ENCODE data around the gene ZNF500. TPM values are rescaled to one million over a fixed set of nuclear protein-coding genes. Genes with fewer than 3 reads are reported as not detected.
A peak's percentile ranks its signal among the peaks of the same experiment; 100 is the strongest.

ZNF500 gene
- total RNA-seq, 1 donor from 2014 or later = 21.5 TPM

DNA sequence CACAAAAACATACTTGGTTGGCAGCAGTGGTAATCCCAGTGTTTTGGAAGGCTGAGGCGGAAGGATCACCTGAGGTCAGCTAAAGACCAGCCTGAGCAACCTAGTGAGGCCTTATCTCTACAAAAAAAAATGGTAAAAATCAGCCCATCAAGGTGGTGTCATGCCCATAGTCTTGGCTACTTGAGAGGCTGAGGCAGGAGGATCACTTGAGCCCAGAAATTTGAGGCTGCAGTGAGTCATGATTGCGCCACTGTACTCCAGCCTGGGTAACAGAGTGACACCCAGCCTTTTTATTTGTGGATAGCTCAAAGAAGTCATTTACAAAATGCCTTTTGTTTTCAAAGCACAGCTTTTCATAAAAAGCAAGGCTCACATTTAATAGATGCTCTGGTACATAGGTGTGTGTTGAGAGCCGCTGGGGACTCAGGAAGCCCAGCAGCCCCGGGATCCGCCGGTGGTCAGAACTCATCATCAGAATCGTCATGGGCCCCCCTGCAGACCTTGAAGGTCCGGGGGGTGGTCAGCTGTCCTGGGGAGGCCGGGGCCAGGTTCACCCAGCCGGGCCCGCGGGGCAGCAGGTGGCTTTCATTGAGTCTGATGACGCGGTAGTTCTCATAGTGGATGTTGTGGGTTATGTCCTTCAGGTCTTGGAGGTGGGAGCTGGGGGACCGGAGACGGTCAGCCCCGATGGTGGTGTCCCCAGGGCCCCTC is 10.5 kb upstream of the ZNF500 start:
- ATAC-seq (no peak), DNase-seq (ENCODE audit: low spot score) (no peak)
- intact Hi-C loops (cut with DNase I) = no loop called here

GRCh38 chr16:4776141-4776705 is 9.3 kb upstream of the ZNF500 start:
- DNase-seq (ENCODE audit: low spot score) (no peak), ATAC-seq (no peak)
- intact Hi-C loops (cut with DNase I) = no loop called here

DNA sequence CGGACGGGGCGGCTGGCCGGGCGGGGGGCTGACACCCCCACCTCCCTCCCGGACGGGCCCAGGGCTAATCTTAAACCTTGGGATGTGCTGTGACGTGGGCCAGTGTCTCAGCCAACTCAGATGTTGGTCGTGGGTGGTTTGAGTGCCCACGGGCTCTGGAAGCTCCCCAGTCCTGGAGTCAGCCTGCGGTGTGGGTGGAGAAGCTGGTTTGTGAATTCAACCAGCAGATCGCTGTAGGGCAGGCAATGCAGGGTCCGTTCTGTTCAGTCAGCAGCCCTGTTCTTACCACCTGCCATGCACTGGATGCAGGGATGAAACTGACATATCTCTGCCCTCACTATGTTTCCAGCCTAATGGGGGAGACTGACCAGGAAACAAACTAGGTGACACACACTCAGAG is 8.0 kb upstream of the ZNF500 start:
- DNase-seq (ENCODE audit: low spot score) = no peak
- no peak for ATAC-seq
- intact Hi-C loops (cut with DNase I) = no loop called here

DNA sequence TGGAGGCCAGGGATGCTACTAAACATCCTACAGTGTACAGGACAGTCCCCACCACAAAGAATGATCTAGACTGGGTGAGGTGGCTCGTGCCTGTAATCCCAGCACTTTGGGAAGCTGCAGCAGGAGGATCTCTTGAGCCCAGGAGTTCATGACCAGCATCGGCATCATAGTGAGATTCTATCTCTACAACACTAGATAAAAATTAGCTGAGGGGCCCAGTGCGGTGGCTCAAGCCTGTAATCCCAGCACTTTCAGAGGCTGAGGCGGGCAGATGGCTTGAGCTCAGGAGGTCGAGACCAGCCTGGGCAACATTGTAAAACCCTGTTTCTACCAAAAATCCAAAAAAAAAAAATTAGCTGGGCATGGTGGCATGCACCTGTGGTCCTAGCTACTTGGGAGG is 5.4 kb upstream of the ZNF500 start:
- intact Hi-C loops (cut with DNase I) = loop anchor here (5.0 kb wide), 1 partner anchor 185 kb away; the partner anchor contains the start of gene SEC14L5
- ATAC-seq (no peak), DNase-seq (ENCODE audit: low spot score) (no peak)

DNA sequence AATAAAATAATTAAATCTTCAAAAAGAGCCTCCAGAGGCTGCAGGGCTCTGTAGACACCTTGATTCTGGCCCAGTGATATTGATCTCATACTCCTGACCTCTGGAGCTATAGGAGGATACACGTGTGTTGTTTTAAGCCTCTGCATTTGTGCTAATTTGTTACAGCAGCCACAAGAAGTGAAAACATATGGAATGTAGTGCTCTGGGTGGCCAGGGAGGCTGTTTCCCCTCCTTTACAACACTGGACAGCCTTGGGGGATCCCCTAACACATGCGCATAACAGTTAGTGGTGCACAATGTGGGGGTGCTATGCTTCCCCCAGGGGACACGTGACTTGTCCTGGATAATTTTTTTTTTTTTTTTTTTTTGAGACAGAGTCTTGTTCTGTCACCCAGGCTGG is 4.7 kb upstream of the ZNF500 start:
- DNase-seq (ENCODE audit: low spot score) (no peak), ATAC-seq (no peak)
- intact Hi-C loops (cut with DNase I) = loop anchor here (5.0 kb wide), 1 partner anchor 186 kb away; the partner anchor contains the start of gene SEC14L5

GRCh38 chr16:4769306-4769638 is 2.3 kb upstream of the ZNF500 start:
- ATAC-seq = no peak
- intact Hi-C loops (cut with DNase I) = no loop called here
- DNase-seq (ENCODE audit: low spot score) = no peak

- intact Hi-C loops (cut with DNase I) = no loop called here
Measured at GRCh38 chr16:4768549-4769305, 1.8 kb upstream of the ZNF500 start.

GRCh38 chr16:4767872-4768548 is 1.0 kb upstream of the ZNF500 start:
- DNase-seq (ENCODE audit: low spot score) (no peak), ATAC-seq (peak; percentile 9)
- intact Hi-C loops (cut with DNase I) = no loop called here

More at GRCh38 chr16:4768549-4769305, 1.8 kb upstream of the ZNF500 start:
- ATAC-seq (peak; percentile 96), DNase-seq (ENCODE audit: low spot score) (peak; percentile 98)

DNA sequence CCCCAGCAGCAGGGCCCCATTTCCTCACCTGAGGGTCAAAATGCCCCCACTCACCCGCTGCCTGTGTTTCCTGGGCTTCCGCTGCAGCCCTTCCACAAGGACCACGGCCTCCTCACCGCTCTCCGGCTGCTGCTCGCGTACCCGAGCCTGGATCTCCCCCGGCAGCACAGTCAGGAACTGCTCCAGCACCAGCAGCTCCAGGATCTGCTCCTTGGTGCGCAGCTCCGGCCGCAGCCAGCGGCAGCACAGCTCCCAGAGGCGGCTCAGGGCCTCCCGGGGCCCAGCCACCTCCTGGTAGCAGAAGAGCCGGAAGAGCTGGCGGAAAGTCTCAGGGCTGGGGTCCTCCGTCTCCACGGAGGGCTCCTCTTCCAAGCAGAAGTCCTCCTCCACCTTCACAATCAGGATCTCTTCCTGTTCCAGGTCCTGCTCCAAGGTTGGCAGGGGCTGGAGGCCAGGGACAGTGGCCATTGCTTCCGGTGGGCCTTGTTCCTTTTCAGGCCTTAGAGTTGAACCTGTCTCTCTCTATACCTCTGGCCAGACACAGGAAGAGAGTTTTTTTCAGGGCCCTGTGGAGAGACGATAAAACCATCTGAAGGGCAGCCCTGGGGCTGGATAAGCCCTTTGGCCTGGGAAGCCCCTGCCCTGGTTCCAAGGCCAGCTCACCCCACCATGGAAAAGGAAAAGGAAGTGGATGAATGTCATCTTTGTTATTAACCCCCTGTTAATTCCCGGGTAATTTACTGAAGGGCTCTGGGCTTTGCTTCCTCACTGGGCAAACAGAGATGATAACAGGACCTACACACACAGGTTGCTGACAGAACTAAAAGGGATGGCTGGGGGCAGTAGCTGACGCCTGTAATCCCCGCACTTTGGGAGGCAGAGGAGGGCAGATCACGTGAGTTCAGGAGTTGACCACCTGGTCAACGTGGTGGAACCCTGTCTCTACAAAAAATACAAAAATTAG is 1.2 kb downstream of the ZNF500 start:
- DNase-seq (ENCODE audit: low spot score) = no peak
- intact Hi-C loops (cut with DNase I) = no loop called here
- no peak for ATAC-seq

GRCh38 chr16:4763791-4764190 is 3.2 kb downstream of the ZNF500 start:
- ATAC-seq = no peak
- DNase-seq (ENCODE audit: low spot score) = no peak
- intact Hi-C loops (cut with DNase I) = no loop called here

DNA sequence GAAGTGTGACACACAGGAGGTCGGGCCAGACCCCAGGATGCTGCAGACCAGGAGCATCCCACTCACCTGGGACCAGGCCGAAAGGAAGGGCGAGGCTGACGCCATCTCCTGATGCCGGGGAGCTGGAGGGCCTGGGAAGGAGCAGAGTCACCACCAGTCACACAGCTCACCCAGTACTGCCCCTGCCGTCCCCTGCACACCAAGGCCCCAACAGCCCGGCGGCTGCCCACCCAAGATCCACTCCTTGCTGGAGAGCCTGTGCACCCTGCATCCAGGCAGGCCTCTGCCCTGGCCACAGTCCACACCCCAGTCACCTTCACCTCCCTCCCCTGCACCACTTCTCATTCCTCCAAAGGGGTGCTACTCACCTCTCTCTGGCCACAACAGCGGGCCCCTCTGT is 4.8 kb downstream of the ZNF500 start:
- ATAC-seq = no peak
- intact Hi-C loops (cut with DNase I) = no loop called here
- DNase-seq (ENCODE audit: low spot score) = no peak

DNA sequence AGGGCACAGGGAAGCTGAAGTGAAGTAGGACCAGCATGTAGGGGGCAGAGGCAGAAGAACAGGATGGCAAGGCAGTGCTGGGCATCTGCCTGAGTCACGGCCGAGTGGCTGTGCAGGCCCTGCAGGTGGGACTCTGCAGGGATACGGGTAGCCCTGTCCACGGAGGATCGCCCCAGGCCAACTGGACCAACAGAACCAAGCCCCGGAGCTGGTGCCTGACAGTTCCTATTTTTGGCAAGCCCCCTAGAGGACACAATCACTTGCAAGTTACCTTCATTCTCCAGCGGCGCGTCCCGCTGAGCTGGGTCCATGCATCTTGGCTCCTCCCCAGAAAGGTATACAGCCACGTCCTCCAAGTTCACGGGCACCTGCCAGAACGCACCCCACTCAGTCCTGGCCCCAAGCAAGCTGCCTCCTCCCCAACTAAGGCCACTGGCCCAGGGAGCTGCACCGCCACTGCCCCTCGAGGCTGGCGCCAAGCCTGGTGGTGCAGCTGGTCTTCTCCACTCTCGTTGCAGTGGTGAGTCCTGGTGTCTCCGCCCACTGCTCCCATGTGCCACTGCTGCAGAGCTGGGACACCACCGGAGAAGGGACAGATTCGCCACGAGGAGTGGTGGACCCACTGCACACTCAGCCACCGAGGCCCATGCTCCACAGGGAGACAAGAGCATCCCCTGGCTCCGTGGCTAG is 6.6 kb downstream of the ZNF500 start:
- no peak for ATAC-seq
- intact Hi-C loops (cut with DNase I) = no loop called here

GRCh38 chr16:4755687-4756086 is 11.3 kb downstream of the ZNF500 start:
- DNase-seq (ENCODE audit: low spot score) (no peak), ATAC-seq (no peak)
- intact Hi-C loops (cut with DNase I) = no loop called here

More for the DNA sequence above, 6.6 kb downstream of the ZNF500 start:
- no peak for DNase-seq (ENCODE audit: low spot score)

GRCh38 chr16:4754865-4755264 is 12.1 kb downstream of the ZNF500 start:
- ATAC-seq (no peak), DNase-seq (ENCODE audit: low spot score) (no peak)
- intact Hi-C loops (cut with DNase I) = no loop called here

GRCh38 chr16:4753227-4753626 is 13.7 kb downstream of the ZNF500 start:
- no peak for ATAC-seq
- intact Hi-C loops (cut with DNase I) = no loop called here

GRCh38 chr16:4752351-4753100 is 14.4 kb downstream of the ZNF500 start:
- intact Hi-C loops (cut with DNase I) = no loop called here
- no peak for ATAC-seq

More at GRCh38 chr16:4753227-4753626, 13.7 kb downstream of the ZNF500 start:
- DNase-seq (ENCODE audit: low spot score) = no peak

DNA sequence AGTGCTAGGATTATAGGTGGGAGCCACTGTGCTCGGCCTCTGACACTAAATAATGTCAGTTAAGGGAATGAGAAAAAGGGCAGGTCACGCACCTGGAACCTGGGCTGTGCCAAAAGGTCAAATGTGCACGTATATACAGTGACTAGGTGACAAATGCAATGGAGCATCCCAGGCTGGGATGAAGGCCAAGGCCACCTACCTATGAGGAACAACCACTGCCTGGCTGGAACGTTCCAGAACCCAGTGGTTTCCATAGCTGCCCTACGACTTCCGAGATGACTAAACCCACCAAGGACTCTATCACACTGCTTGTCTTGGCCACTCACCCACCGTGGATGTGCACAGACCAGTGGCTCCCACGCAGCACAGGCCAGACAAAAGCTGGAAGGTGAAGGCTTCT is 16.1 kb downstream of the ZNF500 start:
- ATAC-seq (no peak), DNase-seq (ENCODE audit: low spot score) (no peak)
- intact Hi-C loops (cut with DNase I) = no loop called here

More at GRCh38 chr16:4752351-4753100, 14.4 kb downstream of the ZNF500 start:
- DNase-seq (ENCODE audit: low spot score) = no peak

All from sciatic nerve (tissue), 2 donors.